GM19239 (cell line): Measurements from ENCODE around the gene FCHO2.

Experiments
- DNase-seq: peaks from one replicate; pipeline ENCODE4 v3.0.0; 2011; ENCODE audit warnings: low spot score; ENCODE audit not compliant: insufficient read length
- FAIRE-seq: peaks from 2 replicates; lab custom pipeline; 2011; peaks lifted over from hg19 to GRCh38; lab: Jason Lieb, UNC

The FCHO2 gene

GRCh38 chr5:73097740-73098139, 141.9 kb downstream of the FCHO2 start:
- DNase-seq = no peak
- no peak for FAIRE-seq

GRCh38 chr5:73100109-73100508, 144.3 kb downstream of the FCHO2 start:
- DNase-seq (no peak), FAIRE-seq (no peak)

GRCh38 chr5:73103870-73104299, 148.0 kb downstream of the FCHO2 start:
- FAIRE-seq = no peak

GRCh38 chr5:73104326-73104725, 148.5 kb downstream of the FCHO2 start:
- no peak for DNase-seq
- no peak for FAIRE-seq

More at GRCh38 chr5:73103870-73104299, 148.0 kb downstream of the FCHO2 start:
- DNase-seq = no peak

GRCh38 chr5:73106335-73106734, 150.5 kb downstream of the FCHO2 start:
- no peak for DNase-seq
- no peak for FAIRE-seq

GRCh38 chr5:73110190-73110589, 154.3 kb downstream of the FCHO2 start:
- DNase-seq (no peak), FAIRE-seq (no peak)

- FAIRE-seq (no peak), DNase-seq (no peak)
Measured at GRCh38 chr5:73111536-73111935, 155.7 kb downstream of the FCHO2 start.

- DNase-seq = no peak
- no peak for FAIRE-seq
Measured at GRCh38 chr5:73112359-73112758, 156.5 kb downstream of the FCHO2 start.

GRCh38 chr5:73114044-73114688, 158.3 kb downstream of the FCHO2 start:
- DNase-seq (no peak), FAIRE-seq (no peak)

- no peak for FAIRE-seq
- DNase-seq = no peak
Measured at GRCh38 chr5:73115399-73116051, 159.7 kb downstream of the FCHO2 start.

GRCh38 chr5:73116506-73116905, 160.7 kb downstream of the FCHO2 start:
- DNase-seq (no peak), FAIRE-seq (no peak)

GRCh38 chr5:73117088-73117740, 161.4 kb downstream of the FCHO2 start:
- DNase-seq (no peak), FAIRE-seq (no peak)

GRCh38 chr5:73118391-73118973, 162.6 kb downstream of the FCHO2 start:
- no peak for FAIRE-seq
- DNase-seq = no peak

GRCh38 chr5:73119451-73120157, 163.8 kb downstream of the FCHO2 start:
- no peak for DNase-seq
- FAIRE-seq = no peak

- FAIRE-seq (no peak), DNase-seq (no peak)
Measured at GRCh38 chr5:73120222-73121118, 164.6 kb downstream of the FCHO2 start, which contains the start of gene TMEM171. TSS of gene TMEM171 (plus strand) at chr5:73120575. CDS start at chr5:73123374, 2,799 bp downstream.

- DNase-seq (no peak), FAIRE-seq (no peak)
Measured at GRCh38 chr5:73121119-73121463, 165.2 kb downstream of the FCHO2 start.

- DNase-seq (no peak), FAIRE-seq (no peak)
Measured at GRCh38 chr5:73122875-73123810, 167.3 kb downstream of the FCHO2 start.

- FAIRE-seq = no peak
- no peak for DNase-seq
Measured at GRCh38 chr5:73125289-73125688, 169.4 kb downstream of the FCHO2 start.
